Kidney epithelial cell (primary cell): ENCODE data around the gene NLRC5. TPM values are rescaled to one million over a fixed set of nuclear protein-coding genes. Genes with fewer than 3 reads are reported as not detected.

Experiments used
- DNase-seq: peaks from one replicate; pipeline ENCODE4 v3.0.0-alpha.2; 2010; ENCODE audit warnings: low read depth
- H3K27me3 ChIP-seq: 2 replicates; pipeline ENCODE4 v1.6.0; 2011; ENCODE audit warnings: low read length; ENCODE audit not compliant: control insufficient read depth, insufficient read depth
- H3K36me3 ChIP-seq: 2 replicates; pipeline ENCODE4 v1.5.1; 2011; ENCODE audit warnings: low read length; ENCODE audit not compliant: control insufficient read depth, insufficient read depth
- H3K4me3 ChIP-seq: 2 replicates; pipeline ENCODE4 v1.5.1; 2011; ENCODE audit warnings: low read depth, mild to moderate bottlenecking, control low read depth, low read length
- CTCF ChIP-seq: IDR thresholded peaks from 2 replicates; pipeline ENCODE4 v1.5.1; 2011; ENCODE audit warnings: mild to moderate bottlenecking, moderate library complexity, low read length, control low read depth, inconsistent platforms; ENCODE audit not compliant: insufficient read depth, poor library complexity, severe bottlenecking
- total RNA-seq: library from RNA; depleted of rRNA; stranded (reverse); fragments of >200 nt; gene quantifications from 2 replicates; pipeline ENCODE4 v1.2.3, GENCODE V29; 2015

The NLRC5 gene
- total RNA-seq, 1 donor from 2014 or later, result 7.7 TPM

DNA sequence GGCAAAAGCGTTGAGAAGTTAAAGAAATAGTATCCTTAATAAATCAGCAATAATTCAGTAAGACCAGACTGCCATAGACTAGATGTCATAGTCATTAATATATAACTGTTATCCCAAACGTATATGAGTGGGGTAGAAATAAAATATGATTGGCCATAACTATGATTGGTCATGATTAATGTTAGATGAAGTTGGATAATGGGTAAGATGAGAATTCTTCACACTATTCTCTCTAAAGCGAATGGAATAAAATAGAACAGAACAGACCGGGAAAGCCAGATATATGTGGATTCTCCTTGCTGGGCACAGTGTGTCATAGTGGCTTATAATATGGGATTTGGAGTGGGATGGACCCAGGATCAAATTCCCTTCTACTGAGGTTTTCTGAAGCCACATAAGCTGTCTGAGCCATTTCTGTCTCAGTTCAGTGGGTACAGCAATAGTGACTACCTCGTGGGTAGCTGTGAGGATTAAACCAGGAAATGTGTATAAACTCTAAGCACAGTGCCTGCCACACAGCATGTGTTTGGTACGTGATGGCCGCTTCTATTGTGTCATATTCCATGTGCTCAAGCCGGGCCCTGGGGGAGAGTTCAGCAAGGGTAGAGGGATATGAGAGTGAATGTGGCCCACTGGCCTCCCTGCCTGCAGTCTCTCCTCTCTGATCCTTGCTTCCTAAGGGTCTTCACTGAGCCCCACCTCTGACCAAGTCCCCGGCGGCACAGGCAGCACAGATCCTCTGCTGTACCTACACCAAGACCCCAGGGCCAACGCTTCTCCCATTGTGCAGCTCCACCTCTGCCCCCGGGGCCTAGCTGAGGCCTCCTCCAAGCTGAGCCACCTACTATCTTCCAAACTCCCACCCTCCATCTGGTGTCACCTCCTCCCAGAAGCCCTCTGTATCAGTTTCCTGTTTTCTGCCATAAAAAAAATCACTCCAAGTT, 23.9 kb upstream of the NLRC5 start:
- DNase-seq, result no peak
- Histone ChIP-seq H3K36me3 (no peaks in the 10 kb centered on the region), H3K4me3 (no peak overlapping the region), H3K27me3 (no peaks in the 10 kb centered on the region)
- no peak for TF ChIP-seq CTCF

- no peaks in the 10 kb centered on the region for H3K27me3 ChIP-seq
- no peak for TF ChIP-seq CTCF
- DNase-seq, result no peak
- no peaks in the 10 kb centered on the region for H3K36me3 ChIP-seq
- no peak overlapping the region for H3K4me3 ChIP-seq
These were observed 23.3 kb upstream of the NLRC5 start for GRCh38 chr16:56966093-56966475.

DNA sequence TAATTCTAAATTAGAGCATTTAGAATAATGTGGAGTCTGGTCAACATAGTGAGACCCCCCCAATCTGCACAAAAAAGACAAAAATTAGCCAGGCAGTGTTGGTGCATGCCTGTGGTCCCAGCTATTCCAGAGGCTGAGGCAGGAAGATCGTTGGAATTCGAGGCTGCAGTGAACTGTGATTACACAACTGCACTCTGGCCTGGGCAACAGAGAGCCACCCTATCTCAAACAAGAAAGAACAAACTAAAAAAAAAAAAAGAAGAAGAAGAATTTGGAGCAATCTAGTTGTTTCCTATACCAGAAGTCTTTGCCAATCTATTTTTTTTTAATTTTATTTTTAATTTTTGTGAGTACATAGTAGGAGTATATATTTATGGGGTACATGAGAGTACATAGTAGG, 21.6 kb upstream of the NLRC5 start:
- DNase-seq, result no peak
- Histone ChIP-seq H3K4me3 (no peak overlapping the region), H3K36me3 (no peaks in the 10 kb centered on the region), H3K27me3 (no peaks in the 10 kb centered on the region)
- TF ChIP-seq CTCF, result no peak

GRCh38 chr16:56969769-56970168, 19.6 kb upstream of the NLRC5 start:
- Histone ChIP-seq H3K27me3 (no peaks in the 10 kb centered on the region), H3K36me3 (no peaks in the 10 kb centered on the region), H3K4me3 (no peak overlapping the region)
- no peak for DNase-seq
- no peak for TF ChIP-seq CTCF

DNA sequence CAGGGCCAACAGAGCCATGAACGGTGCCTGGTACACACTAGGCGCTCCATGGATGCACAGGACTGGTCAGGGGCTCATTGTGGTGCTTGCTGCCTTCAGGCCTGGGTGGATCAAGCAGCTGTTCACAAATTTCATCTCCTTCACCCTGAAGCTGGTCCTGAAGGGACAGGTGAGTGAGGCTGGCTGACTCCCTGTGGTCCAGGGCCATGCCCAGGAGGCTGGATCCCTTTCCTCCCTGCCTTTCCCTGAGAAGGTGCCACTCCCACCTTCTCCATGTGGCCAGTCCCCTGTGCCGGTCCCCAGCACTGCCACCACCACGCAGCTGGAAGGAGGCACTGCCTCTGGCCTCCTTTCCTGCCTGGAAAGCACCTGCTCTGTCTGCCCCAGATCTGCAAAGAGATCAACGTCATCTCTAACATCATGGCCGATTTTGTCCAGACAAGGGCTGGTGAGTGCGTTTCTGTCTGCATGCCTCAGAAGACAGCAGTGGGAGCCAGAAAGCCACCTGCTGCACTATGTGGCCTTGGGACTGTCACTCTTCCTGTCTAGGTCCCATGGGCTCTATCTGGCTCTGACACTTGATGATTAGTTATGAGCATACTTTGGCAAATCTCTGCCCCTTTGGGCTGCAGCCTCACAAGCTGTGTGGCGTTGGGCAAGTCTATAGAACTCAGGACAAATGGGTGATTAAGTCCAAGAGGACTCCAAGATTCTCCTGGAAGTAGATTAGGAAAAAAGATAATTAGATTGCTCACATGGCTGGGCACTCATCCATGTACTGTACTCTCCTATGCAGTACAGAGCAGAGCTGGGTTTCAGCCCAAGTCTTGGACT, 18.2 kb upstream of the NLRC5 start:
- no peak for TF ChIP-seq CTCF
- Histone ChIP-seq H3K4me3 (no peak overlapping the region), H3K27me3 (no peaks in the 10 kb centered on the region), H3K36me3 (no peaks in the 10 kb centered on the region)
- no peak for DNase-seq

- no peak for TF ChIP-seq CTCF
- Histone ChIP-seq H3K4me3 (no peak overlapping the region), H3K27me3 (no peaks in the 10 kb centered on the region), H3K36me3 (no peaks in the 10 kb centered on the region)
- no peak for DNase-seq
These were observed 17.7 kb upstream of the NLRC5 start for GRCh38 chr16:56971768-56972043.
